ENCODE results near the gene SEMA4C. TPM values are rescaled to one million over a fixed set of nuclear protein-coding genes. Genes with fewer than 3 reads are reported as not detected.

SEMA4C gene
- polyA plus RNA-seq, 2 of the 4 experiments (the other 2 are of a cell fraction): 11.0 to 14.4 TPM

DNA sequence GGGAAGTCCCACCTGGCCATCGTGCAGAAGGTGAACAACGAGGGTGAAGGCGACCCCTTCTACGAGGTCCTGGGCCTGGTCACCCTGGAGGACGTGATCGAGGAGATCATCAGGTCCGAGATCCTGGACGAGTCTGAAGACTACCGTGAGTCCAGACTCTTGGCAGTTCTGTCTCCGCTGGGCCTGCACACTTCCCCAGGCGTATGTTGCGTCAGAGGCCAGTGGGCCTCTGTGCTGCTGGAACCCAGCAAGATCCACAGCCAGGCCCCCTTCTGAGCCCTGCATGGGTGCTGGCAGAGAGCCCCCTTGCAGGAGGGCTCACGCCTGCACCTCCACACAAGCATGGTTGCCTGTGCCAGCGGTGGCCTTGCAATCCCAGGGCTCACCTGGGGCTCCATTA lies 44.8 kb downstream of the SEMA4C start:
- WGBS (ENCODE audit: missing lambda C conversion rate): 91% methylated on average over 14 of the region's 14 CpGs
- FAIRE-seq: no peak

DNA sequence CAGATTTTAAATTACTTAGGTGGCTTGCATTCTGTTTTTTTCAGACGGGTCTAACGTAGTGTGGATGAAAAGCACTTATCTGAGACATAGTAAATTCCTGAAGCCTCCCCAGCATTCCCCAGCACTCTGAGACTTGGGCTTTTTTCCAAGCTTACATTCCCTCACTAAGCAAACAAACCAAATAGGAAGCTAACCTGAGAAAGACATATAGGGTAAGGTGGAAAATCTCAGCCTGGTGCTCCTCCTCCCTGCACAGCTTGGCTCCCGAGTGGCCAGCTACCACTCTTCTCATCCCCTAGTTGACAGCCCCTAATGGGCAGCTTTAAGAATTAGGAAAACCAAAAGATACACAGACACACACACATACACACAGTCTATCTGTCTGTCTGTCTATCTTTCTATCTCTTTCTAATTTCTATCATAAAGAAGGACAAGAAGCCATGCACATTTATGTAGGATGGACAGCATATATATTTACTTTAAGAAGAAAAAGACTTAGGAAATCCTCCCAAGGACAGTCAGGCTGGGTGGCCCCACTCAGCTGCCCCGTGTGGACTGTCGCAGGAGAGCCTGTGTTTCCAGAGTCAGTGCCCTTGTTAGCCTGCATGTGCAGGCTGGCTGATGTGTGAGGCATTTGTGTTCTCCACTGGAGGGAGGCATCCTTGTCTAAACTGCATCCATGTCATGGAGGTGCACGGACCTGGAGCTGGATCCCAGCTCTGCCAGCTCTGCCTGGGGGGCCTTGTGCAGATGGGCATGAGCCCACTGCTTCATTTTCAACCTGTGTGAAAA lies 45.6 kb downstream of the SEMA4C start:
- no peak overlapping the region for H3K4me3 ChIP-seq
- peaks cover 19% of the 10 kb centered on the region for H3K4me1 ChIP-seq
- ChIA-PET CTCF (interaction anchor here (1.0 to 6.2 kb wide), 5 partner anchors 8 to 288 kb away, joined by 3 to 24 read pairs (median 4); partner anchors contain the start of genes ANKRD36, ANKRD39 and CNNM3), POLR2A (interaction anchor here (0.9 kb wide), 1 partner anchor 45 kb away, joined by 3 read pairs; no protein-coding TSS in a partner anchor)
- peak; percentile 69 to 74; a peak in 5 of 6 replicates for ATAC-seq
- H3K4me2 ChIP-seq: peak overlapping the region; percentile 60
- FAIRE-seq: no peak
- no peaks in the 10 kb centered on the region for H3K9me3 ChIP-seq
- TF ChIP-seq KDM5A (IDR thresholded peaks at IDR 0.05) (no peak), EHF (CRISPR knock-in tag; IDR thresholded peaks at IDR 0.05) (no peak), CHD2 (IDR thresholded peaks at IDR 0.05; ENCODE audit: low read length, partially characterized antibody) (no peak), KDM1A (IDR thresholded peaks at IDR 0.05; ENCODE audit: low read depth) (no peak), EP300 (IDR thresholded peaks at IDR 0.05) (no peak), NFE2L2 (conservative IDR thresholded peaks at IDR 0.05; ENCODE audit: low read length) (no peak), ZC3H11A (IDR thresholded peaks at IDR 0.05) (no peak), POLR2AphosphoS2 (conservative IDR thresholded peaks at IDR 0.05; ENCODE audit: low read length) (no peak), CBX2 (IDR thresholded peaks at IDR 0.05; ENCODE audit: borderline replicate concordance, low read depth) (no peak), HEYL (CRISPR knock-in tag; IDR thresholded peaks at IDR 0.05) (no peak), RFX5 (IDR thresholded peaks at IDR 0.05) (no peak), ZFP36 (IDR thresholded peaks at IDR 0.05; ENCODE audit: borderline replicate concordance, partially characterized antibody) (no peak), SMC3 (IDR thresholded peaks at IDR 0.05) (no peak), RARB (CRISPR knock-in tag; IDR thresholded peaks at IDR 0.05) (no peak), RAD21 (conservative IDR thresholded peaks at IDR 0.05 in 1 of 2, IDR thresholded peaks at IDR 0.05 in 1 of 2) (no peak), CEBPB (IDR thresholded peaks at IDR 0.05) (no peak), CHD4 (IDR thresholded peaks at IDR 0.05; ENCODE audit: borderline replicate concordance) (no peak), ESRRA (IDR thresholded peaks at IDR 0.05; ENCODE audit: borderline replicate concordance, low read length) (no peak)
- TF ChIP-seq, protein P1, sequence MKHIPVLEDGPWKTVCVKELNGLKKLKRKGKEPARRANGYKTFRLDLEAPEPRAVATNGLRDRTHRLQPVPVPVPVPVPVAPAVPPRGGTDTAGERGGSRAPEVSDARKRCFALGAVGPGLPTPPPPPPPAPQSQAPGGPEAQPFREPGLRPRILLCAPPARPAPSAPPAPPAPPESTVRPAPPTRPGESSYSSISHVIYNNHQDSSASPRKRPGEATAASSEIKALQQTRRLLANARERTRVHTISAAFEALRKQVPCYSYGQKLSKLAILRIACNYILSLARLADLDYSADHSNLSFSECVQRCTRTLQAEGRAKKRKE (CRISPR knock-in tag; IDR thresholded peaks at IDR 0.05; ENCODE audit: low read depth): no peak
- peak in 1 of 2 experiments; percentile 53 for DNase-seq (ENCODE audit: low read depth in 1 of 2, low spot score in 1 of 2)
- H3K27ac ChIP-seq: peak overlapping the region; percentile 10 to 48; a peak in 3 of 6 replicates
- WGBS (ENCODE audit: missing lambda C conversion rate): 43% methylated on average over 6 of the region's 6 CpGs

More for the DNA sequence above, 44.8 kb downstream of the SEMA4C start:
- H3K4me1 ChIP-seq: peaks cover 14% of the 10 kb centered on the region
- no peaks in the 10 kb centered on the region for H3K9me3 ChIP-seq
- CTCF ChIA-PET: interaction anchor here (1.0 to 6.2 kb wide), 5 partner anchors 9 to 287 kb away, joined by 3 to 24 read pairs (median 4); partner anchors contain the start of genes ANKRD36, ANKRD39 and CNNM3
- no peak for TF ChIP-seq POLR2AphosphoS2 (conservative IDR thresholded peaks at IDR 0.05; ENCODE audit: low read length)
- no peak for TF ChIP-seq ZSCAN20 (CRISPR knock-in tag; IDR thresholded peaks at IDR 0.05)
- TF ChIP-seq ESRRA (IDR thresholded peaks at IDR 0.05; ENCODE audit: borderline replicate concordance, low read length): no peak
- TF ChIP-seq CBX8 (IDR thresholded peaks at IDR 0.05): no peak
- TF ChIP-seq TP53 (CRISPR knock-in tag; IDR thresholded peaks at IDR 0.05): no peak
- TF ChIP-seq POLR2A (IDR thresholded peaks at IDR 0.05; ENCODE audit: low read length): no peak
- TF ChIP-seq CEBPB (IDR thresholded peaks at IDR 0.05): no peak
- TF ChIP-seq EHMT2 (IDR thresholded peaks at IDR 0.05; ENCODE audit: low read depth): no peak
- TF ChIP-seq MAX (IDR thresholded peaks at IDR 0.05): no peak
- no peak for TF ChIP-seq MYC (IDR thresholded peaks at IDR 0.05; ENCODE audit: borderline replicate concordance, low read length)
- TF ChIP-seq RARB (CRISPR knock-in tag; IDR thresholded peaks at IDR 0.05): no peak
- TF ChIP-seq RNF2 (IDR thresholded peaks at IDR 0.05; ENCODE audit: borderline replicate concordance, low read depth): no peak
- no peak for TF ChIP-seq CTCF (IDR thresholded peaks at IDR 0.05)
- TF ChIP-seq ZNF302 (CRISPR knock-in tag; IDR thresholded peaks at IDR 0.05): no peak
- TF ChIP-seq FOSB (CRISPR knock-in tag; IDR thresholded peaks at IDR 0.05): no peak
- no peak for TF ChIP-seq HES2 (IDR thresholded peaks at IDR 0.05)
- TF ChIP-seq HOXA7 (CRISPR knock-in tag; IDR thresholded peaks at IDR 0.05): no peak
- no peak for TF ChIP-seq SMC3 (IDR thresholded peaks at IDR 0.05)
- TF ChIP-seq RFX5 (IDR thresholded peaks at IDR 0.05): no peak
- no peak for TF ChIP-seq ZFP36 (IDR thresholded peaks at IDR 0.05; ENCODE audit: borderline replicate concordance, partially characterized antibody)
- POLR2A ChIA-PET: no interaction called here
- ATAC-seq (no peak), DNase-seq (ENCODE audit: low read depth in 1 of 2, low spot score in 1 of 2) (no peak)
- H3K4me2 ChIP-seq: no peak overlapping the region
- no peak overlapping the region for H3K4me3 ChIP-seq
- H3K27ac ChIP-seq: no peak overlapping the region; a peak in 1 of 6 replicates
